ENCODE results near the gene VANGL2. TPM values are rescaled to one million over a fixed set of nuclear protein-coding genes. Genes with fewer than 3 reads are reported as not detected.
A peak's percentile ranks its signal among the peaks of the same experiment; 100 is the strongest.

The VANGL2 gene
- polyA plus RNA-seq, 6 donors from 2014 or later: 0.05 to 0.19 (median 0.08) TPM; not detected in 1

DNA sequence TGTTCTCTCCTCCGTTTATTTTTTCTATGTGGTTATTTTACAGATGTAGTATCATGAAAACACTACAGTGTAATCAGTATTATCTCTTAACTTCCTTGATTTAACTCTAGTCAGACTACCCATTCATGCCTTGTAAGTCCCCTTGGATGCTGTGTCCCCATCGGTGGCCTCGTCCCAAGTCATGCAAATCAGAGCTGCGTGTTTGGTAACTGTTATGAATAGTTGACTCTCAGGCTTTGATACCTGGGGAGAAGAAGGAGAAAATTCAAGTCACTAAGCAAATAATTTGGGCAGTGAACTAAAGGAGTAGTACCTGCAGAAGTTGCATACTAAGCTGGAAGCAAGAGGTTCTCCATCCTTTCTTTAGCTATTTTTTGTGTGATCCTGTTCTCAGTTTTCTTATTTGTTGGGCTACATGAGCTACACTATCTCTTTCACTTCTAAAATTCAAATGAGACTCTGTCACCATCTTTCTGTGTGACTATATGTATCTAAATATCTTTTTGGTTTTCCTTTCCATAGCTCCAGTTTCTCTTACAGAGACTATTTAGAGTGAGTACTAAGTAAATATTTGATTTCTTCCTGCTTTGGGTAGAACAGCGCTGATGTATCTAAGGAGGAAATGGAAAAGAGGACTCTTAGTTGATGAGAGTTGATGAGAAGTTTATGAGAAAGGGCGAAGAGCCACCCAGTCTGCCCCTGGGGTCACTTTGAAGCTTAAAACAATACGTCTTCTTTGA lies 50.9 kb downstream of the VANGL2 start:
- DNase-seq (no peak), ATAC-seq (ENCODE audit: low read depth in 2 of 2) (peak; percentile 28 to 32)
- no peaks in the 10 kb centered on the region for H3K36me3 Mint-ChIP-seq
- no peaks in the 10 kb centered on the region for H3K9me3 Mint-ChIP-seq
- peak overlapping the region in 5 of 6 donors; percentile 25 to 75 (median 66) for H3K27ac Mint-ChIP-seq
- no peaks in the 10 kb centered on the region for H3K27me3 Mint-ChIP-seq
- H3K4me1 Mint-ChIP-seq: peaks cover 56 to 75% (median 60%) of the 10 kb centered on the region in 3 donors
- peak overlapping the region in 5 of 8 donors; percentile 33 to 74 (median 47) for H3K4me3 Mint-ChIP-seq

DNA sequence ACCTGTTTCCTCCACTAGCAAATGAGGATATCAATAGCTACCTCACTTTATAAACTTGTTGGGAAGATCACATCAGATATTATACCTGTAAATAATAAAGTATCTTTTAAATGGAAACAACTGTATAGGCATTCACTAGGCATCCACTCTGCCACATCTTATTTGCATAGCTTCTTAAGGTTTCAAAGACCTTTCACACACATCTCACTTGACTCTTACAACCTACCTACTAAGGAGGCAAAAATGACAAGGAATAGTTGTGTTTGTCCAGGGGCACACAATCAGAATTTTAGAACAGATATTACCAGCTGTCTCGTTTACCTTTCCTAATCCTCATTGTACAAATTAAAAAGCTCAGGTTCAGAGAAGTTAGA lies 51.5 kb downstream of the VANGL2 start:
- Mint-ChIP-seq H3K4me3 (peak overlapping the region in 5 of 8 donors; percentile 33 to 74 (median 47)), H3K4me1 (peaks cover 56 to 75% (median 60%) of the 10 kb centered on the region in 3 donors), H3K27ac (peak overlapping the region; percentile 18 to 75 (median 61)), H3K27me3 (no peaks in the 10 kb centered on the region), H3K9me3 (no peaks in the 10 kb centered on the region), H3K36me3 (no peaks in the 10 kb centered on the region)
- DNase-seq: no peak
- no peak for ATAC-seq (ENCODE audit: low read depth in 2 of 2)

DNA sequence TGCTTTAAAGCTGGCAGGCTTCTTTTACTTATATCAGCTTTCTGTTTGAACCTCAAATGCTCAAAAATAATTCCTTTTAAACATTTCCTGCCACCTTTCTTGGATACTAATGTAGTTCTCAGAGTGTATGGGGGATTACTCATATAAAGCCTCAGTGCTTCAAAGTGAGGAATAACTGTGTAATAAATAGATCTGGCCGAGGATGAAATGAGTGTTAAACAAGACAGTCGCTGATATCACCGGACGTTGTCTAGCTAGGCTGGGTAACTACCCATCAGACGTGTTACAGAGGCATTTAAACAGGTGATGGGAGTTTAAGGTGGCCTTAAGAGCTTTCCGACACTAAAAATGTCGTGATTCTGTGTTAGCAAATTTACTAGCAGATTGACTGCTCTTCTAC lies 53.1 kb downstream of the VANGL2 start:
- H3K4me1 Mint-ChIP-seq: peaks cover 51 to 66% (median 54%) of the 10 kb centered on the region in 3 donors
- H3K4me3 Mint-ChIP-seq: peak overlapping the region in 3 of 8 donors; percentile 13 to 59 (median 56)
- DNase-seq (no peak), ATAC-seq (ENCODE audit: low read depth in 2 of 2) (peak in 1 of 2 donors; percentile 51)
- no peaks in the 10 kb centered on the region for H3K27me3 Mint-ChIP-seq
- peak overlapping the region in 5 of 6 donors; percentile 27 to 78 (median 47) for H3K27ac Mint-ChIP-seq
- H3K36me3 Mint-ChIP-seq: no peaks in the 10 kb centered on the region
- H3K9me3 Mint-ChIP-seq: no peaks in the 10 kb centered on the region

DNA sequence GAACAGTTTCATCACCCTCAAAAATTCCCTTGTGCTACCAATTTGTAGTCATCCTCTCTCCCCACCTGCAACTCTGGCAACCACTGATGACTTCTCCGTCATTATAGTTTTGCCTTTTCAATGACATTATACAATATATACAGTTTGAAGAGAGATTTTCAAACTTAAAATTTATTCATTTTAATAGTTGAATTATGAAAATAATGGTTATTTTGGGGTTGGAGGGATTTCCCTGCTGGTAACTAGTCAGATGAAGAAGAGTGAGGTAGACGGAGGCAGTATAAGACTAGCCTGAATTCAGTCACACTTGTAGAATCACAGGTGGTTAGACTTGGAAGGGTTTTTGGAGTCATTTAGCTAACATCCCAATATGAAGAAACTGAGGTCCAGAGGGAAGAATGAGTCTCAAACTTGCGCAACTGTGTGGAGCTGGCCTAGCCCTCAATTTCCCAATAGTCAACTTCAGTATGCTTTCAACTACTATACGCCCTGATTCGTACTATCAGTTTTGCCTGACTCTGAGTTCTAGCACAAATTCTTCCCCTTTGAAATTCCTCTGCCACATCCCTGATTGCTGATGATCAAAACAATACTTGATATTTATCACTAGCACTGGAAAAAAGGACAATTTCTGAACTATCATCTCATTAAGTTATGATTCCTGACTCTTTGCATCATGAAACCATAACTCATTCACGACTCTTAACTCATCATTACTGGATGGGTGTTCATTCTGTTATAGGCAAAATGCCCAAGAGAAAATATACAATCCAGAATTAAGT lies 54.2 kb downstream of the VANGL2 start:
- DNase-seq (no peak), ATAC-seq (ENCODE audit: low read depth in 2 of 2) (peak in 1 of 2 donors; percentile 38)
- peak overlapping the region in 3 of 8 donors; percentile 10 to 70 (median 26) for H3K4me3 Mint-ChIP-seq
- H3K27me3 Mint-ChIP-seq: no peaks in the 10 kb centered on the region
- H3K9me3 Mint-ChIP-seq: no peaks in the 10 kb centered on the region
- H3K4me1 Mint-ChIP-seq: peaks cover 55 to 74% (median 59%) of the 10 kb centered on the region in 3 donors
- peak overlapping the region in 4 of 6 donors; percentile 25 to 74 (median 48) for H3K27ac Mint-ChIP-seq
- H3K36me3 Mint-ChIP-seq: no peaks in the 10 kb centered on the region

DNA sequence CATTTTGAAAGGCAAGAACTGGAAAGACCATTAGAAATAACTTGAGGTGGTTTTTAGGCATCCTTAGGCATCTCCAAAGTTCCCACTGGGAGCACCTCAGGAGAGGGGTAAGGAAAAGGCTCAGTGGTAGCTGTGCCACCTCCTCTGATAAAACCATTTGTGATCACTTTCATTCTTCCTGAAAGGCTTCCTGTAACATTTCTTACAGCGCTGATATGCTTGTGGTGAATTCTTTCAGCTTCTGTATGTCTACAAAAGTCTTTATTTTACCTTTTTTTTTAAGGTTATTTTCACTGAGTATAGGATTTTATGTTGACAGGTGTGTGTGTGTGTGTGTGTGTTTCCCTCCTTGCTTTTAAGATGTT lies 54.8 kb downstream of the VANGL2 start:
- Mint-ChIP-seq H3K4me3 (peak overlapping the region in 2 of 8 donors; percentile 26 to 70), H3K27ac (peak overlapping the region in 3 of 6 donors; percentile 25 to 48 (median 47))

DNA sequence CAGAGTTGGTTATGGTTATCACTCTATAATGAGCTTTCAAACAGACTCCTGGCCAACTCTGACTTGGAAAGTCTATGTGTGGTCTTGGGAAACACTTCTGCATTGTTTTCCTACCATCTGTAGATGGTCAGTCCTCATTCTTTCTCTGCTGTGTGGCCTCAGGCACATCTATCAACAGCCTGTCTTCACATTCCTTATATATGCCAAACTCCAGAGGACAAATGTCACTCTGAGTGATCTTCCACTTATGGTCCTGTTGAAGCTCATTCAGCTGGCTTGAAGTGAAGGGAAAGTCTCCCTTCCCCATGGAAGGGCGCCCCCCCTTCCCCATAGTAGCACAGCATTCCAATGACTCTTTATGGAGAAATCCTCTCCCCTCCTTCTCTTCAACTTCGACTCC lies 58.7 kb downstream of the VANGL2 start:
- Mint-ChIP-seq H3K27ac (peak overlapping the region in 5 of 6 donors; percentile 4 to 92 (median 66)), H3K9me3 (peaks cover 0 to 8% (median 1%) of the 10 kb centered on the region in 7 donors), H3K27me3 (no peaks in the 10 kb centered on the region), H3K36me3 (peaks cover under 1 to 9% of the 10 kb centered on the region in 2 donors), H3K4me3 (peak overlapping the region in 3 of 8 donors; percentile 12 to 80 (median 21)), H3K4me1 (peaks cover 56 to 64% (median 64%) of the 10 kb centered on the region in 3 donors)
- ATAC-seq (ENCODE audit: low read depth in 2 of 2) (no peak), DNase-seq (no peak)

More for the DNA sequence above, 54.8 kb downstream of the VANGL2 start:
- peaks cover 0 to under 1% of the 10 kb centered on the region in 2 donors for H3K36me3 Mint-ChIP-seq
- ATAC-seq (ENCODE audit: low read depth in 2 of 2): no peak
- H3K27me3 Mint-ChIP-seq: no peaks in the 10 kb centered on the region
- no peaks in the 10 kb centered on the region for H3K9me3 Mint-ChIP-seq
- H3K4me1 Mint-ChIP-seq: peaks cover 59 to 79% (median 64%) of the 10 kb centered on the region in 3 donors
- no peak for DNase-seq

DNA sequence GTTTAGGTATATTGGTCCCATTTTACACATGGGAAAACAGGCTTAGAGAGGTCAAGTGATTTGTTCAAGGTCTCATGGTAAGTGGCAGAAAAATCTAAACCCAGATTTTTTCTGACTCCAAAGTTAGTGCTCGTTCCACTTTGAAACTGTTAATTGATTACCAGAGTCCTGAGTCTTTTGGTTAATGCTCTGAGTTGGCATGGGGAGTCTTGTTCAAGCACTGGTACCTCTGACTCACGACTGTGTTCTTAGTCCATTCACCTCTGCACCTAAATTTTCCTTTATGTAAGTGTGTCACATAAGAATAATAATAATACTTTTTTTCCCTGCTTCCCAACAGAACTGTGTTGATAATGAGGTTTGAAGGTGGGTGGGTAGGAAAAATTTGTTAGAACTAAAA lies 59.3 kb downstream of the VANGL2 start:
- no peak for ATAC-seq (ENCODE audit: low read depth in 2 of 2)
- DNase-seq: no peak
- Mint-ChIP-seq H3K27me3 (no peaks in the 10 kb centered on the region), H3K9me3 (peaks cover 4 to 12% (median 5%) of the 10 kb centered on the region in 7 donors), H3K36me3 (peaks cover 5 to 14% of the 10 kb centered on the region in 2 donors), H3K4me3 (peak overlapping the region in 7 of 8 donors; percentile 24 to 84 (median 73)), H3K4me1 (peaks cover 55 to 65% (median 65%) of the 10 kb centered on the region in 3 donors), H3K27ac (peak overlapping the region in 5 of 6 donors; percentile 80 to 96 (median 92))

DNA sequence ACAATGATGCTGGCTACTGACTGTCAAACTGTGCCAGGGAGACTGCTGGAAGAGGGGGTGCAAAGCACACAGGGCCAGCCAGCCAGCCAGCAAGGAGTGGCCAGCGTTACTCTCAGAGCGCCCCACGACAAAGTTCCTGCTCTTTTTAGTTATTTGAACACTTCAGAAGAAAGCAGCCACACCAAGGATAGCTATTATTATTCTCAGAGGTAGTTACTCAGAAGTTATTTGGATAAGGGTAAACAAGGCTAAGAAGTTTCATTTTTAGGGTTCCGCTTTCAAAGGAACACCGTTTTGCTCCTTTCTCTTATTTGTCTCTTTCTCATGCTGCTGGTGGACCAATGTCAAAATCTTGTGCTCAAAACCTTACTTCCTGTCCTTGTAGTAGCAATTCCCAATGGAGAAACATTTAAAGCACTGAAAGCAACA lies 59.9 kb downstream of the VANGL2 start:
- ATAC-seq (ENCODE audit: low read depth in 2 of 2) (peak; percentile 55 to 69), DNase-seq (peak; percentile 25)
- Mint-ChIP-seq H3K36me3 (peaks cover 5 to 18% of the 10 kb centered on the region in 2 donors), H3K4me3 (peak overlapping the region in 7 of 8 donors; percentile 54 to 84 (median 70)), H3K27me3 (no peaks in the 10 kb centered on the region), H3K9me3 (peaks cover 6 to 12% (median 6%) of the 10 kb centered on the region in 7 donors), H3K4me1 (peaks cover 56 to 67% (median 65%) of the 10 kb centered on the region in 3 donors), H3K27ac (peak overlapping the region; percentile 80 to 99 (median 92))

DNA sequence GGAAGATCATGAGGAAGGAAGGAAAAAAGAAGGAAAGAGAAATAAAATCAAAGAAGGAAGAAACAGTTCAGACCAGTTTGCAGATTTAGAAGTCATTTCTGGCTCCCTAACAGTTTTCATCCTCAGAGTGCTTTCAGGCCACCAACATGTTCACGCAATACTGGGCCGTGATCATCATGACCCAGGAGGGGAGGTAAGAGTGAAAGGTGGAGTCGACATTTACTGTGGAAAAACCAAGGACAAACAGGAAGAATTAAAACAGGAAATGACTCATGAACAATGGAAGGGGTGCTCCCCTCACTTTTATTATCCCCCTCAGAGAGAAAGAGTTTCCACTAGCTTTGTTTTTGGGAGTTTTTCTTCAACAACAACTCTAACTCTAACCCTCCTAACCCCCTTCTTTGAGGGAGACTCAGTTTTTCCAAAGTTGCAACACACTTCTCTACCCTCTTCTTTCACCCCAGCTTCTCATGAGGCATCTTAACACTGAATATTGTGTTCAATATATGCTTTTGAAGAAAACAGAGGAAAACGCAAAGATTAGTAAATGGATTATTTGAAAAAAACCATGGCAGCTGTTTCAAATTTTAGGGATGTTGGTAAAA lies 60.4 kb downstream of the VANGL2 start:
- Mint-ChIP-seq H3K27me3 (no peaks in the 10 kb centered on the region), H3K36me3 (peaks cover 5 to 22% of the 10 kb centered on the region in 2 donors), H3K4me1 (peaks cover 62 to 72% (median 65%) of the 10 kb centered on the region in 3 donors), H3K27ac (peak overlapping the region; percentile 80 to 99 (median 92)), H3K9me3 (peaks cover 9 to 12% (median 11%) of the 10 kb centered on the region in 7 donors), H3K4me3 (peak overlapping the region in 7 of 8 donors; percentile 54 to 84 (median 70))
- DNase-seq: no peak
- peak in 1 of 2 donors; percentile 40 for ATAC-seq (ENCODE audit: low read depth in 2 of 2)

DNA sequence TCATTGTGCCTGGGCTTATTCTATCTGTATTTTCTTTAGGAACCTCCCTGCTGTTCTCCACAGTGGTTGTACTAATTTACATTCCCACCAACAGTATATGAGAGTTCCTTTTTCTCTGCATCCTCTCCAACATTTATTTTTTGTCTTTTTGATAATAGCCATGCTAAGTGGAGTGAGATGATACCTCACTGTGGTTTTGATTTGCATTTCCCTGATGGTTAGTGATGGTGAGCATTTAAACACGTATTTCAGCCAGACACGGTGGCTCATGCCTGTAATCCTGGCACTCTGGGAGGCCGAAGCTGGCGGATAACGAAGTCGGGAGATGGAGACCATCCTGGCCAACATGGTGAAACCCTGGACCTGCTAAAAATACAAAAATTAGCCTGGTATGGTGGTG lies 64.8 kb downstream of the VANGL2 start:
- DNase-seq: no peak
- peaks cover 10 to 15% (median 12%) of the 10 kb centered on the region in 7 donors for H3K9me3 Mint-ChIP-seq
- peak; percentile 42 to 70 for ATAC-seq (ENCODE audit: low read depth in 2 of 2)
- H3K4me1 Mint-ChIP-seq: peaks cover 55 to 75% (median 60%) of the 10 kb centered on the region in 3 donors
- H3K36me3 Mint-ChIP-seq: peaks cover 5 to 22% of the 10 kb centered on the region in 2 donors
- H3K27me3 Mint-ChIP-seq: no peaks in the 10 kb centered on the region
- peak overlapping the region in 6 of 8 donors; percentile 6 to 71 (median 60) for H3K4me3 Mint-ChIP-seq
- peak overlapping the region; percentile 36 to 88 (median 64) for H3K27ac Mint-ChIP-seq

DNA sequence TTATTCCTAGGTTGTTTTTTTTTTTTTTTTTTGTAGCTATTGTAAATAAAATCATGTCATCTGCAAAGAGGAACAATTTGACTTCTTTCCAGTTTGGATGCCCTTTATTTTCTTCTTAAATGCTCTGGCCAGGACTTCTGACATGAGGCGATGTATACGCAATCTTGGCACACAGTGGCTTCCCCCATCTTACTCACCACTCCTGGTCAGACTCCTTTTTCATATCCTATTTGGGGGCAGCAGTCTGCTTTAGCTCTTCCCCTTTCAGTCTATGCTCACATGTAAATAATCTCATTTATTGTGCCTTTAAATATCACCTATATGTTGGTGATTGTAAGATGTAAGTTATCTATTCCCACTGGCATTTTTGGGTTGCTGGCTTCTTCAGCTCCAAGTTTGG lies 66.6 kb downstream of the VANGL2 start:
- Mint-ChIP-seq H3K36me3 (peaks cover 5 to 16% of the 10 kb centered on the region in 2 donors), H3K9me3 (peaks cover 8 to 15% (median 12%) of the 10 kb centered on the region in 7 donors), H3K4me1 (peaks cover 42 to 58% (median 45%) of the 10 kb centered on the region in 3 donors), H3K27me3 (no peaks in the 10 kb centered on the region), H3K27ac (peak overlapping the region in 3 of 6 donors; percentile 16 to 77 (median 71)), H3K4me3 (peak overlapping the region in 6 of 8 donors; percentile 1 to 83 (median 52))
- DNase-seq: no peak
- peak in 1 of 2 donors; percentile 39 for ATAC-seq (ENCODE audit: low read depth in 2 of 2)

DNA sequence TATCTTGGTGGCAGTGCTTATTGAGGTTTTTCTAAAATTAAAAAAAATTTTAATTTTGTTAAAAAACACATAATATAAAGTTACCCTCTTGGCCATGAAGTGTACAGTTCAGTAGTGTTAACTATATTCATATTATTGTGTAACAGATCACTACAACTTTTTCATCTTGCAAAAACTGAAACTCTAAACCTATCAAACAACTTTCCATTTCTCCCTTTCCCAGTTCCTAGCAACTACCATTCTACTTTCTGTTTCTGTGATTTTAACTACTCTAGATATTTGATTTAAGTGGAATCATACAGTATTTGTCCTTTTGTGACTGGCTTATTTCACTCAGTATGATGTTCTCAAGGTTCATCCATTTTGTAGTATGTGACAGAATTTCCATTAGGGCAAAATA lies 67.2 kb downstream of the VANGL2 start:
- ATAC-seq (ENCODE audit: low read depth in 2 of 2) (no peak), DNase-seq (no peak)
- peaks cover 8 to 15% (median 12%) of the 10 kb centered on the region in 7 donors for H3K9me3 Mint-ChIP-seq
- H3K27ac Mint-ChIP-seq: peak overlapping the region in 2 of 6 donors; percentile 2 to 54
- H3K4me3 Mint-ChIP-seq: peak overlapping the region in 3 of 8 donors; percentile 2 to 49 (median 48)
- no peaks in the 10 kb centered on the region for H3K27me3 Mint-ChIP-seq
- peaks cover 5 to 16% of the 10 kb centered on the region in 2 donors for H3K36me3 Mint-ChIP-seq
- peaks cover 42 to 55% (median 42%) of the 10 kb centered on the region in 3 donors for H3K4me1 Mint-ChIP-seq

All from naive B cell (primary cell).